Measurements from ENCODE around the gene ACBD5.
A peak's percentile ranks its signal among the peaks of the same experiment; 100 is the strongest.
"Not testable (repeated sequence)": the region's sequence is repeated elsewhere in the genome, so short reads cannot be mapped to it uniquely, and the experiment has no call there.

ACBD5 gene, protein sequence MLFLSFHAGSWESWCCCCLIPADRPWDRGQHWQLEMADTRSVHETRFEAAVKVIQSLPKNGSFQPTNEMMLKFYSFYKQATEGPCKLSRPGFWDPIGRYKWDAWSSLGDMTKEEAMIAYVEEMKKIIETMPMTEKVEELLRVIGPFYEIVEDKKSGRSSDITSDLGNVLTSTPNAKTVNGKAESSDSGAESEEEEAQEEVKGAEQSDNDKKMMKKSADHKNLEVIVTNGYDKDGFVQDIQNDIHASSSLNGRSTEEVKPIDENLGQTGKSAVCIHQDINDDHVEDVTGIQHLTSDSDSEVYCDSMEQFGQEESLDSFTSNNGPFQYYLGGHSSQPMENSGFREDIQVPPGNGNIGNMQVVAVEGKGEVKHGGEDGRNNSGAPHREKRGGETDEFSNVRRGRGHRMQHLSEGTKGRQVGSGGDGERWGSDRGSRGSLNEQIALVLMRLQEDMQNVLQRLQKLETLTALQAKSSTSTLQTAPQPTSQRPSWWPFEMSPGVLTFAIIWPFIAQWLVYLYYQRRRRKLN

GRCh38 chr10:27240212-27241009, at the start of gene ACBD5:
ACBD5 (minus strand) TSS chr10:27240797; CDS start chr10:27240688, 109 bp downstream.
- FAIRE-seq (peak; percentile 79), DNase-seq (ENCODE audit: extremely low spot score, insufficient read length, low read depth) (peak; percentile 36)

GRCh38 chr10:27285093-27285492, 44.5 kb upstream of the ACBD5 start:
- DNase-seq (ENCODE audit: extremely low spot score, insufficient read length, low read depth) (no peak), FAIRE-seq (no peak)

DNA sequence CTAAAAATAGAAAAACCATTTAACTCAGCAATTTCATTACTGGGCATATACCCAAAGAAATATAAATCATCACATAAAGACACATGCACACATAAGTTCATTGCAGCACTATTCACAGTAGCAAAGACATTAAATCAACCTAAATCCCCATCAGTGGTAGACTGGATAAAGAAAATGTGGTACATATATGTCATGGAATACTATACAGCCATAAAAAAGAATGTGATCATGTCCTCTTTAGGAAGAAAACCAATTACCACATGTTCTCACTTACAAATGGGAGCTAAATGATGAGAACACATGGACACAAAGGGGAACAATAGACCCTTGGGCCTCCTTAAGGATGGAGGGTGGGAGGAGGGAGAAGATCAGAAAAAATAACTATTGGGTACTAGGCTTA, 36.0 kb upstream of the ACBD5 start:
- no peak for FAIRE-seq
- no peak for DNase-seq (ENCODE audit: extremely low spot score, insufficient read length, low read depth)

- peak; percentile 63 for FAIRE-seq
These were observed 25.4 kb upstream of the ACBD5 start for GRCh38 chr10:27266025-27266424.

DNA sequence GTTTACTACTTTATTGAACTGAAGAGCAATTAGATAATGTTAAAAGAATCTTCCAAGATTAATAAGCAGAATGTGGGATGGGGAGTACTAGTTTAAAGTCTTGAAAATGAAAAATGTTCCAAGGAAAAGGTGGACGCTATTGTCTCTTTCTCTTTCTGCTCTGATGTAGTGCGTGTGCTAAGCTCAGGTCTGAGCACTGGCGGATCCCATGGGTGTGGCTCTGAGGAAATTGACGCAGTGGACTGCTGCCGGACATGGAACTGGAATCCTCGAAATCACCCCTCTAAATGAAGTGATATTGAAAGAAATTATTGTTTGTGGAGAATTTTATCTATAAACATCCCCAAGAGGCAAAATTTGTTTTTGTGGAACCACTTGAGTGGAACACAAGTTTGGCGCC, 22.2 kb upstream of the ACBD5 start:
- FAIRE-seq, result not testable (repeated sequence)

More at GRCh38 chr10:27266025-27266424, 25.4 kb upstream of the ACBD5 start:
- not testable (repeated sequence) for DNase-seq (ENCODE audit: extremely low spot score, insufficient read length, low read depth)

DNA sequence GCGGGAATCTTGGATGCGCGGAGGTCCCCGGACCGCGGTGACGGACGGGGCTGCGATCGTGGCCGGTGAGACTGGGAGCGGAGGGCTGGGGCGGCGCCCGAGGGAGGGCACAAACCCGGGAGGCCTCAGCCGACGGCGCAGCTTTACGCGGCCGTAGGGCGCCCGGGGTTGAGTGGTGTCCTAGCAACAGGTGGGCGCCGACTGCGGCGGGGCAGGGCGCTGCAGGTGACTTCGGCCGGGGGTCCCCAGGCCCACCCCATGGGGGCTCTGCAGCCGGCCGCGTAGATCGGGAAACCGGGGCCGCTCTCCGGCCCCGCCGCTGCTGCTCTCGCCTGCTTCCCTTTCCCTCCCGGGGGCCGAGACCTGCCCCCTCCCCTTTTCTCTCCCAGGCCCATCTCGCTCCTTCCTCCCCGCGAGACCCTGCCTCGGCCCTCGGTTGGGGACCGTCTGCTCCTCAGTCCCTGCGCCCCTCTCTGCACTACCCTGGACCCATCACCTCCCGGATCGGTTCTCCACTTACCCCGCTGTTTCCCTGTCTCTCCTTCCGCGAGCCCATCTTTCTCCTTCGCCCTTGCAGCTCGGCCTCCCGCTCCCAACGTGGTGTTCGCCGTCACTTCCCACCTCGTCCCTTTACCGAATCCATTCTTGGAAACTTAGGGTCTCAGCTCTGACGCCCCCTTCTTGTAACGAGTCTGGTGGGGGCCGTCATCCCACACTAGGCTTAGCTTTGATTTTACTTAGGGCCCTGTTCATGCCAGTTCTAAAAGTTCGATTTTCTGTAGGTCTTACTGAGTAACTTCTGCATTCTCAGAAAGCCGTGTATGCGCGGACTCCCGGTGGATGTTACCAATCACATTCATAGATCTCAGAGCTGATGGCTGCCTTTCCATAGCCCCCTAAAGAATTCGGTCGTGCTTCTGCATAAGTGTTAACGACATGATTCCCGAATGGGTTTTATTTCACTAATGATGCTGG, 18.5 kb upstream of the ACBD5 start:
- DNase-seq (ENCODE audit: extremely low spot score, insufficient read length, low read depth) (no peak), FAIRE-seq (no peak)

More for the DNA sequence above, 22.2 kb upstream of the ACBD5 start:
- DNase-seq (ENCODE audit: extremely low spot score, insufficient read length, low read depth), result not testable (repeated sequence)

DNA sequence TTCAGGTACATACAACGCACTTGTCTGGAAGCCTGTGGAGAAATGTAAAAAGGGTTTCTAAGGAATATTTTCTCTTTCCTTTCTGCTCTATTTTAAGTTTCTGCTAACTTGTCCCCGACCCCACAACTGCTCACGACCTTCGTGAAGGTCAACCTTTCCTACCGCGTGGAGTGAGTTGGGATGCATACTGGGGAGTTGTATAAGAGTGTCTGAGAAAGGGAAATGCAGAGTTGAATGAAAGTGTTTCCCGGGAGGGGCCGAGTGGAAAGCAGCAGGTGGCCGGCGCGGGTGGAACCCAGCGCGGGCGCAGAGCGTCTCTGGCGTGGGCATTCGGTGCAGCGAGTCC, 17.9 kb upstream of the ACBD5 start:
- FAIRE-seq, result no peak
- no peak for DNase-seq (ENCODE audit: extremely low spot score, insufficient read length, low read depth)

- no peak for DNase-seq (ENCODE audit: extremely low spot score, insufficient read length, low read depth)
- FAIRE-seq, result no peak
These were observed 15.9 kb upstream of the ACBD5 start for GRCh38 chr10:27256299-27257189.

DNA sequence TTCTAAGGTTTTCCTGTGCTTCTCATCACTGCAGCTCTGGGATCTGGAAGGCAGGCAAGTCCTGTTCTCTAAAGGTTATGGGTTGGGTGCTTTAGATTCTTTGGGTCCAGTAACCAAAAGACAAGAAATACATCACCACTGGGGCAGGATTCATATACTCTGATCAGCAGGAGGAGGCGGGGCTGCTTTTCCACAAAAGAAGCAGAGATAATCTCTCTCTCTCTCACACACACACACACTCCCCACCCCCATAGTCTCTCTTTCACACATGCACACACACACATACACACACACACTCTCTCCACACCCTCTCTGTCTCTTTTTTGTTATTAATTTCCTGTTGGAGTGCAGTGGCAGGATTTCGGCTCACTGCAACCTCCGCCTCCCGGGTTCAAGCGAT, 13.0 kb upstream of the ACBD5 start:
- FAIRE-seq (no peak), DNase-seq (ENCODE audit: extremely low spot score, insufficient read length, low read depth) (no peak)

DNA sequence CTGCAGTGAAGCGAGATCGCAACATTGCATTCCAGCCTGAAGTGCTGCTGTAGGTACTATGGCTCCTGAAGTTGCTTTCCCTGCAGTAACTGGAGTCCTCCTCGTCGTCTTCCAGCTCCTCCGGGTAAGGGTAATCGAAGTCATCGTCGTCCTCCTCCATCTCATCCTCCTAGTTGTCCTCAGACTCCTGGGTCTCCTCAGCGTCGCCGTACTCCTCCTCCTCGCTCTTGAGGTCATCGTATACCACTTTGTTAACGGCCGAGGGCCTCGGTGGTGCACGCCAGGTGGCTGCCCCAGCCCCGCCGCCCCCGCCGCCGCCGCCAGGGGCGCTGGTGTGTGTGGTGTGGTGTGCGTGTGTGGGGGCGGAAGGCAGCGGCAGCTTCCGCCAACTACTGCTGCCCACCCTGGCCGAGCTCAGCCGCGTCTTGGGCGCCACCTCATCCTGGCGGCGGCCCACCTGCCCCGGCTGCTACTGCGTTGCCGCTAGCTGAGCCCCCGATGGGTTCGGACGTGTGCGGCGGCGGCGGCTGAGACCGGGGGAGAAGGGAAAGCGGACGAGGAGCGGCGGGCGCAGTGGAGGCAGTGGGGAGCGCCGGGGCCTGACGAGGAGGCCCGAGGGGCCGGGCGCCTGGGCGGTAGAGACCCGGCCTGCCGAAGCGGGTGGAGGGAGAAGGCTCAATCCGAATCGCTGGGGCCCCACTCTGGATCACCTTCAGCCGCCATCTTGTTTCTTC, 11.8 kb upstream of the ACBD5 start:
- FAIRE-seq, result peak; percentile 82
- DNase-seq (ENCODE audit: extremely low spot score, insufficient read length, low read depth), result peak; percentile 78

DNA sequence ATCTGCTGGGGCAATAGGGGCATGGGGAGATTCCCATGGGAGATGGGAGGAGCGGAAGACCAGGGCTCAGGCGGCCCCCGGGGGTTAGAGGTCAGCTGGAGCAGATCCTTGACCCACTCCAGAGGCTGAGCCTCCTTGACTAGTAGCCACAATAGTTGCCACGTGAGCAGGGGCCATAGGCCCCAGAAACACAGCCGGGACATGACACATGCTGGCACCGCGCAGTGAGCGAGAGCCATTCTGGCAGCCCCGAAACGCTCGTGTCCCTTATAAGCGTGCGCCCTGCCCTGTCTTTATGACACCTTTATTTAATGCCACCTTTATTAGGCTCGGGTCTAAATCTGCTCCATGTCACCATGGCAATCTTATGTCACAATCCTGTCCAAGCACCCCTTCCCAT, 11.0 kb upstream of the ACBD5 start:
- FAIRE-seq, result no peak

DNA sequence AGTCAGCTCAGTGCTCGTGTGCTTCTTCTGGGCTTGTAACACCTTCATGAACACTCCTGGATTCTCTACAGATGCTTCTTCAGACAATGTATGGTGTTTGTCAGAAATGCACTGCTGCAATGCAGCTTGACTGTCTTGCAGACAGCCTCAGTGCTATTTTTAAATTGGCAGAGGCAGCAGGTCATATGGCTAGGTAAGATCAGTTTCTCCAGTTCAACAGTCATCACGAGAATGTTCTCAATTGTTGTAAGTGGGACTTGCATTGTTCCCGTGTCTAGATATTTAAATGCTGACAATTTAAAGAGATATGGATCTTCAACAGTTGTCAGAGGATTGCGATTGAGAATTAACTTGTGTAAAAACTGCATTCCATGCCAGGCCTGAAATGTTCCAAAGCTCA, 7.6 kb upstream of the ACBD5 start:
- FAIRE-seq (no peak), DNase-seq (ENCODE audit: extremely low spot score, insufficient read length, low read depth) (no peak)

More for the DNA sequence above, 11.0 kb upstream of the ACBD5 start:
- no peak for DNase-seq (ENCODE audit: extremely low spot score, insufficient read length, low read depth)

GRCh38 chr10:27247441-27247840, 6.8 kb upstream of the ACBD5 start:
- FAIRE-seq (no peak), DNase-seq (ENCODE audit: extremely low spot score, insufficient read length, low read depth) (no peak)

- FAIRE-seq (no peak), DNase-seq (ENCODE audit: extremely low spot score, insufficient read length, low read depth) (no peak)
These were observed 6.4 kb upstream of the ACBD5 start for GRCh38 chr10:27247006-27247405.

- no peak for FAIRE-seq
These were observed 5.2 kb upstream of the ACBD5 start for GRCh38 chr10:27245836-27246235.

GRCh38 chr10:27244976-27245375, 4.4 kb upstream of the ACBD5 start:
- FAIRE-seq, result no peak
- DNase-seq (ENCODE audit: extremely low spot score, insufficient read length, low read depth), result no peak

More at GRCh38 chr10:27245836-27246235, 5.2 kb upstream of the ACBD5 start:
- DNase-seq (ENCODE audit: extremely low spot score, insufficient read length, low read depth), result no peak

GRCh38 chr10:27242951-27243551, 2.5 kb upstream of the ACBD5 start:
- DNase-seq (ENCODE audit: extremely low spot score, insufficient read length, low read depth), result peak; percentile 23
- FAIRE-seq, result peak; percentile 90

DNA sequence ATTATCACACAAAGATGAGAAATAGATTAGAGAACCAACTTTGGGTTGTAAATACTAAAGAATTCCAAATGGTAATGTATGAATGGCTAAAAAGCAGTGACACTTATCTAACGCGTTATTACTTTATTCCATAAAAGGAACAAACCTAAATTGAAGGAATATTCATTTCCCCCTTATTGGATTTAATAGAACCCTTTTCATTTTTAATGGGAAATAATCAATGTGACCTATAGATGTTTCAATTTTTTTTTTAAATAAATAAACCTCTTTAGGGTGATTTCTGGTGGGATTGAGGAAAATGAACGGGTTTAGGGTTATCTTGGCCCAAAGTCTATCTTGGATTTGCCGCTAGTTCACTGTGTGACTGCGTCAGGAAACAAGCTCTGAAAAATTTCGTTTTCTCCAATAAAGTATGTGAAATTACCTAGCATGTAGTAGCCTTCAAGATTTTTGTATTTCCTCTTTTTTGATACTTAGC, 1.9 kb upstream of the ACBD5 start:
- no peak for DNase-seq (ENCODE audit: extremely low spot score, insufficient read length, low read depth)
- no peak for FAIRE-seq
